GM23338 (cell line): Measurements from ENCODE around the gene C10orf90. TPM values are rescaled to one million over a fixed set of nuclear protein-coding genes. Genes with fewer than 3 reads are reported as not detected.

ENCODE experiments used
- ATAC-seq: fragments of 200-7000 bp; cut with Tn5 transposase; 3 replicates; pipeline ENCODE4 v1.9.1; 2020
- DNase-seq: peaks from one replicate; pipeline ENCODE4 v3.0.0-alpha.2; 2015; ENCODE audit warnings: low spot score
- H2AFZ ChIP-seq: fragments of 200-600 bp; sonication (generic); 2 replicates; pipeline ENCODE4 v1.8.0; 2016; ENCODE audit warnings: antibody characterized with exemption, mild to moderate bottlenecking, moderate library complexity
- H3F3A ChIP-seq: fragments of 200-600 bp; sonication (generic); replicated peaks from 2 replicates; pipeline ENCODE4 v1.8.0; 2017; ENCODE audit warnings: antibody characterized with exemption, mixed run types, low read depth
- H3K27ac ChIP-seq: fragments of 200-600 bp; sonication (generic); 2 replicates; pipeline ENCODE4 v1.6.1; 2016; ENCODE audit warnings: low read depth
- H3K27me3 ChIP-seq: fragments of 200-600 bp; sonication (generic); 2 replicates; pipeline ENCODE4 v1.8.0; 2016; ENCODE audit warnings: mild to moderate bottlenecking, mixed run types, moderate library complexity; ENCODE audit not compliant: insufficient read depth
- H3K36me3 ChIP-seq: fragments of 200-600 bp; sonication (generic); 2 replicates; pipeline ENCODE4 v1.8.0; 2016; ENCODE audit warnings: mild to moderate bottlenecking; ENCODE audit not compliant: insufficient read depth
- H3K4me1 ChIP-seq: fragments of 200-600 bp; sonication (generic); 2 replicates; pipeline ENCODE4 v1.8.0; 2016; ENCODE audit warnings: mild to moderate bottlenecking, moderate library complexity; ENCODE audit not compliant: insufficient read depth
- H3K4me2 ChIP-seq: fragments of 200-600 bp; sonication (generic); 2 replicates; pipeline ENCODE4 v1.7.1; 2017; ENCODE audit warnings: mixed run types
- H3K4me3 ChIP-seq: fragments of 200-600 bp; sonication (generic); 2 replicates; pipeline ENCODE4 v1.6.1; 2016; ENCODE audit warnings: mixed run types
- H3K79me2 ChIP-seq: fragments of 200-600 bp; sonication (generic); replicated peaks from 2 replicates; pipeline ENCODE4 v1.8.0; 2017; ENCODE audit warnings: mild to moderate bottlenecking; ENCODE audit not compliant: insufficient read depth
- H3K9me2 ChIP-seq: fragments of 200-600 bp; sonication (generic); 2 replicates; pipeline ENCODE4 v1.8.0; 2017; ENCODE audit not compliant: insufficient read depth
- H4K20me1 ChIP-seq: fragments of 200-600 bp; sonication (generic); replicated peaks from 2 replicates; pipeline ENCODE4 v1.8.0; 2017; ENCODE audit warnings: mild to moderate bottlenecking; ENCODE audit not compliant: insufficient read depth
- H3K27ac Mint-ChIP-seq: 2 replicates; pipeline ENCODE4 v1.8.0; 2020; ENCODE audit warnings: inconsistent platforms, mild to moderate bottlenecking, moderate library complexity, mixed read lengths
- H3K27me3 Mint-ChIP-seq: 3 replicates; pipeline ENCODE4 v1.8.0; 2022; ENCODE audit warnings: low read depth, mild to moderate bottlenecking, moderate library complexity, mixed read lengths, inconsistent platforms; ENCODE audit not compliant: insufficient read depth, poor library complexity
- H3K36me3 Mint-ChIP-seq: 3 replicates; pipeline ENCODE4 v1.8.0; 2021; ENCODE audit warnings: low read depth, mild to moderate bottlenecking, inconsistent platforms, moderate library complexity, mixed read lengths
- H3K4me1 Mint-ChIP-seq: 3 replicates; pipeline ENCODE4 v1.8.0; 2020; ENCODE audit warnings: mild to moderate bottlenecking, inconsistent platforms, mixed read lengths
- H3K4me3 Mint-ChIP-seq: 3 replicates; pipeline ENCODE4 v1.8.0; 2021; ENCODE audit warnings: moderate library complexity, mild to moderate bottlenecking, inconsistent platforms, mixed read lengths
- H3K9me3 Mint-ChIP-seq: 3 replicates; pipeline ENCODE4 v1.8.0; 2020; ENCODE audit warnings: moderate library complexity, mild to moderate bottlenecking, inconsistent platforms, mixed read lengths
- ZNF114 ChIP-seq: fragments of 250-450 bp; sonication (Bioruptor Pico); IDR thresholded peaks from 2 replicates; pipeline ENCODE4 v1.5.0; 2020; ENCODE audit warnings: mild to moderate bottlenecking, moderate library complexity
- ZNF331 ChIP-seq: fragments of 250-450 bp; sonication (Bioruptor Pico); IDR thresholded peaks from 2 replicates; pipeline ENCODE4 v1.5.0; 2020; ENCODE audit warnings: low read depth, mild to moderate bottlenecking, moderate library complexity
- ZNF462 ChIP-seq: fragments of 250-450 bp; sonication (Bioruptor Pico); IDR thresholded peaks from 2 replicates; pipeline ENCODE4 v1.5.0; 2020; ENCODE audit warnings: mild to moderate bottlenecking, moderate library complexity
- polyA plus RNA-seq: library from polyadenylated mRNA; unstranded; fragments of >200 nt; fragmentation: Nextera tagmentation; extraction: Ambion mirVana; gene quantifications from 2 replicates; pipeline ENCODE4 v1.2.1, GENCODE V29; 2016
- total RNA-seq: library from RNA; depleted of rRNA; stranded (reverse); fragments of >200 nt; shearing (Covaris generic); gene quantifications from 2 replicates; pipeline ENCODE4 v1.2.3, GENCODE V29; 2014; rRNA removed

C10orf90 gene
- total and polyA plus RNA-seq, 2 experiments from 2014 or later: 0.76 to 0.97 TPM

- Mint-ChIP-seq H3K27ac (no peak overlapping the region), H3K4me3 (no peak overlapping the region), H3K27me3 (peaks cover 2% of the 10 kb centered on the region), H3K4me1 (no peaks in the 10 kb centered on the region), H3K36me3 (peaks cover 24% of the 10 kb centered on the region), H3K9me3 (peaks cover 28% of the 10 kb centered on the region)
- Histone ChIP-seq H3K27me3 (no peaks in the 10 kb centered on the region), H3K4me1 (no peaks in the 10 kb centered on the region), H3K79me2 (no peaks in the 10 kb centered on the region), H3K4me3 (no peak overlapping the region), H2AFZ (no peak overlapping the region; the same call in 1 of the 2 replicates), H4K20me1 (no peaks in the 10 kb centered on the region), H3K4me2 (no peak overlapping the region), H3K36me3 (peaks cover 6% of the 10 kb centered on the region; the same call in 1 of the 2 replicates), H3K9me2 (no peaks in the 10 kb centered on the region; the same call in 1 of the 2 replicates), H3F3A (no peaks in the 10 kb centered on the region), H3K27ac (no peak overlapping the region)
- TF ChIP-seq ZNF462 (CRISPR knock-in tag): no peak
- no peak for TF ChIP-seq ZNF114 (CRISPR knock-in tag)
- TF ChIP-seq ZNF331 (CRISPR knock-in tag): no peak
- ATAC-seq: no peak
- no peak for DNase-seq
These were observed 295.2 kb downstream of the C10orf90 start for GRCh38 chr10:126375299-126375698.

Other genes starting within 250 kb of the C10orf90 start
- gene DOCK1, start 234.7 kb upstream of the C10orf90 start, total RNA-seq: 55.3 and 57.8 TPM in 2 replicates
- 10.7 and 13.2 TPM in 2 replicates for gene DOCK1, start 234.7 kb upstream of the C10orf90 start, polyA plus RNA-seq